Gastrocnemius medialis (tissue), 4 donors: ENCODE results near the gene PRDM16.

Experiments used
- POLR2A ChIP-seq, 2 donors: fragments of 450-650 bp; IDR thresholded peaks; one replicate each; pipeline ENCODE4 v1.6.1; 2017; ENCODE audit warnings: antibody characterized with exemption in 2 of 2, mild to moderate bottlenecking in 2 of 2, moderate library complexity in 2 of 2
- TF ChIP-seq, protein P1 (sequence below), 5 experiments: fragments of 450-650 bp in 3 of 5; fragments of 200-600 bp in 2 of 5; sonication (generic) in 2 of 5; IDR thresholded peaks in 4 of 5; conservative IDR thresholded peaks in 1 of 5; 1 replicate in 4 of 5; 2 replicates in 1 of 5; pipeline ENCODE4 v1.5.1; 2016 to 2019; ENCODE audit warnings: antibody characterized with exemption in 5 of 5, mild to moderate bottlenecking in 3 of 5, moderate library complexity in 3 of 5

GRCh38 chr1:3281735-3282134, 212.7 kb downstream of the PRDM16 start:
- TF ChIP-seq, protein P1, sequence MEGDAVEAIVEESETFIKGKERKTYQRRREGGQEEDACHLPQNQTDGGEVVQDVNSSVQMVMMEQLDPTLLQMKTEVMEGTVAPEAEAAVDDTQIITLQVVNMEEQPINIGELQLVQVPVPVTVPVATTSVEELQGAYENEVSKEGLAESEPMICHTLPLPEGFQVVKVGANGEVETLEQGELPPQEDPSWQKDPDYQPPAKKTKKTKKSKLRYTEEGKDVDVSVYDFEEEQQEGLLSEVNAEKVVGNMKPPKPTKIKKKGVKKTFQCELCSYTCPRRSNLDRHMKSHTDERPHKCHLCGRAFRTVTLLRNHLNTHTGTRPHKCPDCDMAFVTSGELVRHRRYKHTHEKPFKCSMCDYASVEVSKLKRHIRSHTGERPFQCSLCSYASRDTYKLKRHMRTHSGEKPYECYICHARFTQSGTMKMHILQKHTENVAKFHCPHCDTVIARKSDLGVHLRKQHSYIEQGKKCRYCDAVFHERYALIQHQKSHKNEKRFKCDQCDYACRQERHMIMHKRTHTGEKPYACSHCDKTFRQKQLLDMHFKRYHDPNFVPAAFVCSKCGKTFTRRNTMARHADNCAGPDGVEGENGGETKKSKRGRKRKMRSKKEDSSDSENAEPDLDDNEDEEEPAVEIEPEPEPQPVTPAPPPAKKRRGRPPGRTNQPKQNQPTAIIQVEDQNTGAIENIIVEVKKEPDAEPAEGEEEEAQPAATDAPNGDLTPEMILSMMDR (IDR thresholded peaks at IDR 0.05 in 4 of 5, conservative IDR thresholded peaks at IDR 0.05 in 1 of 5): no peak
- no peak for TF ChIP-seq POLR2A (IDR thresholded peaks at IDR 0.05)
